Measurements from ENCODE around the gene GPR78.

The GPR78 gene

GRCh38 chr4:8602686-8603430 is 22.7 kb downstream of the GPR78 start:
- no peak overlapping the region for H3K27ac ChIP-seq (ENCODE audit: low read depth, low read length)
- H2AFZ ChIP-seq (ENCODE audit: low read length, unreplicated experiment), result no peak overlapping the region
- H3K36me3 ChIP-seq (ENCODE audit: insufficient read depth, low read length), result no peaks in the 10 kb centered on the region
- no peak overlapping the region for H3K4me3 ChIP-seq (ENCODE audit: low read depth, low read length)
- H3K79me2 ChIP-seq (ENCODE audit: control insufficient read depth, insufficient read depth, low read length, unreplicated experiment), result no peaks in the 10 kb centered on the region
- H3K4me1 ChIP-seq (ENCODE audit: control insufficient read depth, insufficient read depth, low read length, unreplicated experiment), result no peaks in the 10 kb centered on the region
- H3K27me3 ChIP-seq (ENCODE audit: insufficient read depth, low read length), result no peaks in the 10 kb centered on the region

GRCh38 chr4:8603931-8604330 is 23.7 kb downstream of the GPR78 start:
- Histone ChIP-seq H3K27ac (ENCODE audit: low read depth, low read length) (no peak overlapping the region), H3K27me3 (ENCODE audit: insufficient read depth, low read length) (no peaks in the 10 kb centered on the region), H3K4me3 (ENCODE audit: low read depth, low read length) (no peak overlapping the region), H2AFZ (ENCODE audit: low read length, unreplicated experiment) (no peak overlapping the region), H3K79me2 (ENCODE audit: control insufficient read depth, insufficient read depth, low read length, unreplicated experiment) (no peaks in the 10 kb centered on the region), H3K4me1 (ENCODE audit: control insufficient read depth, insufficient read depth, low read length, unreplicated experiment) (no peaks in the 10 kb centered on the region), H3K36me3 (ENCODE audit: insufficient read depth, low read length) (no peaks in the 10 kb centered on the region)

GRCh38 chr4:8605289-8605688 is 25.1 kb downstream of the GPR78 start:
- H3K4me1 ChIP-seq (ENCODE audit: control insufficient read depth, insufficient read depth, low read length, unreplicated experiment), result no peaks in the 10 kb centered on the region
- no peak overlapping the region for H3K27ac ChIP-seq (ENCODE audit: low read depth, low read length)
- no peak overlapping the region for H3K4me3 ChIP-seq (ENCODE audit: low read depth, low read length)
- H2AFZ ChIP-seq (ENCODE audit: low read length, unreplicated experiment), result no peak overlapping the region
- H3K79me2 ChIP-seq (ENCODE audit: control insufficient read depth, insufficient read depth, low read length, unreplicated experiment), result no peaks in the 10 kb centered on the region
- no peaks in the 10 kb centered on the region for H3K36me3 ChIP-seq (ENCODE audit: insufficient read depth, low read length)
- H3K27me3 ChIP-seq (ENCODE audit: insufficient read depth, low read length), result no peaks in the 10 kb centered on the region

- Histone ChIP-seq H2AFZ (ENCODE audit: low read length, unreplicated experiment) (no peak overlapping the region), H3K27me3 (ENCODE audit: insufficient read depth, low read length) (no peaks in the 10 kb centered on the region), H3K4me3 (ENCODE audit: low read depth, low read length) (no peak overlapping the region), H3K4me1 (ENCODE audit: control insufficient read depth, insufficient read depth, low read length, unreplicated experiment) (no peaks in the 10 kb centered on the region), H3K36me3 (ENCODE audit: insufficient read depth, low read length) (no peaks in the 10 kb centered on the region), H3K27ac (ENCODE audit: low read depth, low read length) (no peak overlapping the region), H3K79me2 (ENCODE audit: control insufficient read depth, insufficient read depth, low read length, unreplicated experiment) (no peaks in the 10 kb centered on the region)
These were observed 26.3 kb downstream of the GPR78 start for GRCh38 chr4:8606476-8606875.

GRCh38 chr4:8606966-8607365 is 26.8 kb downstream of the GPR78 start:
- H3K36me3 ChIP-seq (ENCODE audit: insufficient read depth, low read length), result no peaks in the 10 kb centered on the region
- H3K27ac ChIP-seq (ENCODE audit: low read depth, low read length), result no peak overlapping the region
- H2AFZ ChIP-seq (ENCODE audit: low read length, unreplicated experiment), result no peak overlapping the region
- H3K4me3 ChIP-seq (ENCODE audit: low read depth, low read length), result no peak overlapping the region
- H3K79me2 ChIP-seq (ENCODE audit: control insufficient read depth, insufficient read depth, low read length, unreplicated experiment), result no peaks in the 10 kb centered on the region
- H3K4me1 ChIP-seq (ENCODE audit: control insufficient read depth, insufficient read depth, low read length, unreplicated experiment), result no peaks in the 10 kb centered on the region
- no peaks in the 10 kb centered on the region for H3K27me3 ChIP-seq (ENCODE audit: insufficient read depth, low read length)

- Histone ChIP-seq H3K79me2 (ENCODE audit: control insufficient read depth, insufficient read depth, low read length, unreplicated experiment) (no peaks in the 10 kb centered on the region), H3K4me3 (ENCODE audit: low read depth, low read length) (no peak overlapping the region), H3K27ac (ENCODE audit: low read depth, low read length) (no peak overlapping the region), H3K27me3 (ENCODE audit: insufficient read depth, low read length) (no peaks in the 10 kb centered on the region), H3K4me1 (ENCODE audit: control insufficient read depth, insufficient read depth, low read length, unreplicated experiment) (no peaks in the 10 kb centered on the region), H2AFZ (ENCODE audit: low read length, unreplicated experiment) (no peak overlapping the region), H3K36me3 (ENCODE audit: insufficient read depth, low read length) (no peaks in the 10 kb centered on the region)
These were observed 27.6 kb downstream of the GPR78 start for GRCh38 chr4:8607603-8608481.

GRCh38 chr4:8608714-8609391 is 28.7 kb downstream of the GPR78 start:
- H3K4me1 ChIP-seq (ENCODE audit: control insufficient read depth, insufficient read depth, low read length, unreplicated experiment), result no peaks in the 10 kb centered on the region
- H3K36me3 ChIP-seq (ENCODE audit: insufficient read depth, low read length), result no peaks in the 10 kb centered on the region
- no peak overlapping the region for H3K27ac ChIP-seq (ENCODE audit: low read depth, low read length)
- no peaks in the 10 kb centered on the region for H3K27me3 ChIP-seq (ENCODE audit: insufficient read depth, low read length)
- no peak overlapping the region for H2AFZ ChIP-seq (ENCODE audit: low read length, unreplicated experiment)
- H3K4me3 ChIP-seq (ENCODE audit: low read depth, low read length), result no peak overlapping the region
- H3K79me2 ChIP-seq (ENCODE audit: control insufficient read depth, insufficient read depth, low read length, unreplicated experiment), result no peaks in the 10 kb centered on the region

GRCh38 chr4:8609406-8609805 is 29.2 kb downstream of the GPR78 start:
- Histone ChIP-seq H2AFZ (ENCODE audit: low read length, unreplicated experiment) (no peak overlapping the region), H3K36me3 (ENCODE audit: insufficient read depth, low read length) (no peaks in the 10 kb centered on the region), H3K4me1 (ENCODE audit: control insufficient read depth, insufficient read depth, low read length, unreplicated experiment) (no peaks in the 10 kb centered on the region), H3K27me3 (ENCODE audit: insufficient read depth, low read length) (no peaks in the 10 kb centered on the region), H3K4me3 (ENCODE audit: low read depth, low read length) (no peak overlapping the region), H3K27ac (ENCODE audit: low read depth, low read length) (no peak overlapping the region), H3K79me2 (ENCODE audit: control insufficient read depth, insufficient read depth, low read length, unreplicated experiment) (no peaks in the 10 kb centered on the region)

- H3K4me3 ChIP-seq (ENCODE audit: low read depth, low read length), result no peak overlapping the region
- H3K36me3 ChIP-seq (ENCODE audit: insufficient read depth, low read length), result no peaks in the 10 kb centered on the region
These were observed 29.7 kb downstream of the GPR78 start for GRCh38 chr4:8609824-8610350.

GRCh38 chr4:8610858-8611616 is 30.8 kb downstream of the GPR78 start:
- H3K27ac ChIP-seq (ENCODE audit: low read depth, low read length), result no peak overlapping the region
- no peak overlapping the region for H2AFZ ChIP-seq (ENCODE audit: low read length, unreplicated experiment)
- H3K79me2 ChIP-seq (ENCODE audit: control insufficient read depth, insufficient read depth, low read length, unreplicated experiment), result no peaks in the 10 kb centered on the region
- no peaks in the 10 kb centered on the region for H3K4me1 ChIP-seq (ENCODE audit: control insufficient read depth, insufficient read depth, low read length, unreplicated experiment)
- no peaks in the 10 kb centered on the region for H3K36me3 ChIP-seq (ENCODE audit: insufficient read depth, low read length)
- no peaks in the 10 kb centered on the region for H3K27me3 ChIP-seq (ENCODE audit: insufficient read depth, low read length)
- H3K4me3 ChIP-seq (ENCODE audit: low read depth, low read length), result no peak overlapping the region

More at GRCh38 chr4:8609824-8610350, 29.7 kb downstream of the GPR78 start:
- no peaks in the 10 kb centered on the region for H3K4me1 ChIP-seq (ENCODE audit: control insufficient read depth, insufficient read depth, low read length, unreplicated experiment)
- no peaks in the 10 kb centered on the region for H3K79me2 ChIP-seq (ENCODE audit: control insufficient read depth, insufficient read depth, low read length, unreplicated experiment)
- no peak overlapping the region for H2AFZ ChIP-seq (ENCODE audit: low read length, unreplicated experiment)
- no peak overlapping the region for H3K27ac ChIP-seq (ENCODE audit: low read depth, low read length)
- no peaks in the 10 kb centered on the region for H3K27me3 ChIP-seq (ENCODE audit: insufficient read depth, low read length)

All from ACC112 (cell line).